T-cell (primary cell): Measurements from ENCODE around the gene SSH3. TPM values are rescaled to one million over a fixed set of nuclear protein-coding genes. Genes with fewer than 3 reads are reported as not detected.

ENCODE experiments used
- ATAC-seq, 4 experiments: fragments of 200-7000 bp in 3 of 4; fragments of 150-1000 bp in 1 of 4; cut with Tn5 transposase; replicated peaks in 1 of 4; 1 replicate in 3 of 4; 2 replicates in 1 of 4; pipeline ENCODE4 v1.10.0; 2021; ENCODE audit warnings: moderate library complexity in 3 of 4, mild to moderate bottlenecking in 2 of 4, moderate number of reproducible peaks in 1 of 4
- CTCF ChIA-PET, 2 donors: fragments of 300-600 bp; sonication (Branson Sonifier 250); formaldehyde crosslinking; loops; one replicate each; lab custom pipeline; 2022; ENCODE audit warnings: antibody characterized with exemption in 2 of 2; lab: Charles Lee
- POLR2A ChIA-PET, 2 donors: fragments of 300-600 bp; sonication (Branson Sonifier 250); formaldehyde crosslinking; loops; one replicate each; lab custom pipeline; 2022; ENCODE audit warnings: antibody characterized with exemption in 2 of 2; lab: Charles Lee
- DNase-seq, 35 experiments: peaks; one replicate each; pipeline versions ENCODE4 v3.0.0 to v3.0.0-alpha.2; 2013 to 2023
- H3K27ac ChIP-seq: one replicate; pipeline ENCODE4 v1.5.1; 2013; ENCODE audit warnings: low read length
- H3K27me3 ChIP-seq, 2 experiments: replicated peaks in 1 of 2; 1 replicate in 1 of 2; 2 replicates in 1 of 2; pipeline versions ENCODE4 v1.6.1 to v1.7.0; 2013; ENCODE audit warnings: low read length in 1 of 2, mixed read lengths in 1 of 2; ENCODE audit not compliant: control insufficient read depth in 2 of 2, insufficient read depth in 2 of 2; ENCODE audit errors: extremely low read depth in 1 of 2
- H3K36me3 ChIP-seq, 2 donors: 1 replicate in 1 of 2; 2 replicates in 1 of 2; pipeline versions ENCODE4 v1.6.1 to v1.7.0; 2013; ENCODE audit warnings: low read length in 1 of 2; ENCODE audit not compliant: control insufficient read depth in 2 of 2, insufficient read depth in 1 of 2; ENCODE audit errors: extremely low read depth in 1 of 2
- H3K4me1 ChIP-seq, 2 experiments: 1 replicate in 1 of 2; 2 replicates in 1 of 2; pipeline versions ENCODE4 v1.6.1 to v1.7.0; 2013; ENCODE audit warnings: low read length in 2 of 2, mixed read lengths in 1 of 2; ENCODE audit not compliant: insufficient read depth in 2 of 2, control insufficient read depth in 1 of 2; ENCODE audit errors: extremely low read depth in 1 of 2
- H3K4me3 ChIP-seq, 2 donors: 1 replicate in 1 of 2; 2 replicates in 1 of 2; pipeline versions ENCODE4 v1.5.1 to v1.7.0; 2013; ENCODE audit warnings: mild to moderate bottlenecking in 2 of 2, low read length in 1 of 2, moderate library complexity in 1 of 2; ENCODE audit not compliant: control insufficient read depth in 1 of 2; ENCODE audit errors: extremely low read depth in 1 of 2
- H3K9me3 ChIP-seq: 2 replicates; pipeline ENCODE4 v1.7.0; 2013
- H3K27ac Mint-ChIP-seq, 2 donors: one replicate each; pipeline ENCODE4 v1.8.0; 2020 to 2021; ENCODE audit warnings: mild to moderate bottlenecking in 2 of 2, mixed read lengths in 2 of 2
- H3K27me3 Mint-ChIP-seq, 2 donors: one replicate each; pipeline ENCODE4 v1.8.0; 2021 to 2022; ENCODE audit warnings: mixed read lengths in 2 of 2
- H3K36me3 Mint-ChIP-seq: one replicate; pipeline ENCODE4 v1.8.0; 2021; ENCODE audit warnings: mixed read lengths
- H3K4me1 Mint-ChIP-seq, 3 donors: one replicate each; pipeline ENCODE4 v1.8.0; 2020 to 2022; ENCODE audit warnings: mixed read lengths in 3 of 3, mild to moderate bottlenecking in 1 of 3
- H3K4me3 Mint-ChIP-seq, 3 donors: one replicate each; pipeline ENCODE4 v1.8.0; 2020 to 2022; ENCODE audit warnings: mild to moderate bottlenecking in 3 of 3, mixed read lengths in 3 of 3, moderate library complexity in 3 of 3
- H3K9me3 Mint-ChIP-seq, 3 donors: one replicate each; pipeline ENCODE4 v1.8.0; 2020 to 2022; ENCODE audit warnings: mixed read lengths in 3 of 3
- WGBS: methylation state at CpG from one replicate; pipeline ENCODE4 v1.1.5; 2013; ENCODE audit warnings: missing lambda C conversion rate; ENCODE audit not compliant: insufficient coverage; 5-methylcytosine and 5-hydroxymethylcytosine counted together
- total RNA-seq, 35 experiments: library from RNA in 6 of 35; stranded (reverse) in 6 of 35; fragments of 120-200 nt in 1 of 35; gene quantifications; one replicate each; pipeline versions ENCODE4 v1.2.1 to v1.2.4 and lab custom pipeline; 2013 to 2026

SSH3 gene
- total RNA-seq, 5 donors from 2014 or later (not counting 1 experiment from before 2014, with no cell fraction given): 11.5 to 30.9 (median 26.7) TPM

DNA sequence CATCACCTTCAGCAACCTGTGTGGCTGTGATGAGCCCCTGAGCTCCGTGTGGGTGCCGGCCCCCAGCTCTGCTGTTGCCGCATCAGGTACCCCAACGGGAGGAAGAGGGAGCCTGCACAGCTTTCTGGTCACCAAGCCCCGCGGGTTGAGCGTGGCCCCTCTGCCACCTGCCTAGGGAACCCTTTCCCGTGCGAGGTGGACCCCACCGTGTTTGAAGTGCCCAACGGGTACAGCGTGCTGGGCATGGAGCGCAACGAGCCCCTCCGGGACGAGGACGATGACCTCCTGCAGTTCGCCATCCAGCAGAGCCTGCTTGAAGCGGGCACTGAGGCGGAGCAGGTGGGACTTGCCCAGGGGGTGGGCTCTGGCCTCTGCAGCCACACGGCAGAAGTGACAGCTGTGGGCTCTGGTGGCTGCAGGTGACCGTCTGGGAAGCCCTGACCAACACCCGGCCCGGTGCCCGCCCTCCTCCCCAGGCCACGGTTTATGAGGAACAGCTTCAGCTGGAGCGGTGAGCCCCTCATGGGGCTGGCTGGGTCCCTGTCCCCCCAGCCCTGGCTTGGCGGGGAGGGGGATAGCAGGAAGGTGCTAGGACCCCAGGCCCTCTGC is 1.9 kb upstream of the SSH3 start:
- Mint-ChIP-seq H3K27ac (no peak overlapping the region), H3K4me1 (peaks cover 13 to 38% (median 35%) of the 10 kb centered on the region in 3 donors)
- POLR2A ChIA-PET: interaction anchor here in 1 of 2 donors (0.5 kb wide), 1 partner anchor 67 kb away, joined by 5 read pairs; no protein-coding TSS in a partner anchor

GRCh38 chr11:67301951-67302516 is 1.3 kb upstream of the SSH3 start:
- H3K36me3 Mint-ChIP-seq: peaks cover 18% of the 10 kb centered on the region
- H3K4me1 Mint-ChIP-seq: peaks cover 9 to 34% (median 31%) of the 10 kb centered on the region in 3 donors
- 94% methylated on average over 6 of the region's 15 CpGs for WGBS
- Histone ChIP-seq H3K36me3 (peaks cover 22 to 42% of the 10 kb centered on the region in 2 donors), H3K4me3 (no peak overlapping the region), H3K4me1 (peaks cover 0 to 31% of the 10 kb centered on the region in 2 experiments), H3K27me3 (no peaks in the 10 kb centered on the region), H3K27ac (no peak overlapping the region), H3K9me3 (no peaks in the 10 kb centered on the region)
- POLR2A ChIA-PET: no interaction called here
- DNase-seq: peak in 1 of 35 experiments; percentile 2
- peaks cover 0 to 1% (median under 1%) of the 10 kb centered on the region in 3 donors for H3K9me3 Mint-ChIP-seq
- H3K27me3 Mint-ChIP-seq: no peaks in the 10 kb centered on the region
- ATAC-seq: no peak
- CTCF ChIA-PET: no interaction called here
- H3K27ac Mint-ChIP-seq: peak overlapping the region; percentile 39 to 55
- H3K4me3 Mint-ChIP-seq: peak overlapping the region; percentile 58 to 62 (median 61)

More for the DNA sequence above, 1.9 kb upstream of the SSH3 start:
- WGBS: 95% methylated on average over 27 of the region's 28 CpGs
- no peak overlapping the region for H3K27ac ChIP-seq
- H3K4me3 ChIP-seq: no peak overlapping the region
- CTCF ChIA-PET: no interaction called here
- peaks cover 0 to 4% (median 4%) of the 10 kb centered on the region in 3 donors for H3K9me3 Mint-ChIP-seq
- H3K4me3 Mint-ChIP-seq: no peak overlapping the region
- DNase-seq: peak in 1 of 35 experiments; percentile 2
- no peaks in the 10 kb centered on the region for H3K27me3 Mint-ChIP-seq
- peaks cover 24% of the 10 kb centered on the region for H3K36me3 Mint-ChIP-seq
- ATAC-seq: no peak
- H3K9me3 ChIP-seq: no peaks in the 10 kb centered on the region
- H3K4me1 ChIP-seq: peaks cover 0 to 31% of the 10 kb centered on the region in 2 experiments
- peaks cover 22 to 48% of the 10 kb centered on the region in 2 donors for H3K36me3 ChIP-seq
- H3K27me3 ChIP-seq: no peaks in the 10 kb centered on the region

GRCh38 chr11:67302571-67303131 is 679 bp upstream of the SSH3 start:
- peak overlapping the region; percentile 48 to 61 for H3K4me3 ChIP-seq
- H3K4me1 Mint-ChIP-seq: peaks cover 6 to 33% (median 30%) of the 10 kb centered on the region in 3 donors
- H3K27me3 Mint-ChIP-seq: no peaks in the 10 kb centered on the region
- H3K27ac ChIP-seq: peak overlapping the region; percentile 28
- H3K27me3 ChIP-seq: no peaks in the 10 kb centered on the region
- WGBS: 53% methylated on average over 17 of the region's 23 CpGs
- no peaks in the 10 kb centered on the region for H3K9me3 ChIP-seq
- DNase-seq (peak in 2 of 35 experiments; percentile 28 to 44), ATAC-seq (peak in 3 of 4 experiments; percentile 12 to 32 (median 24))
- peaks cover 22 to 43% of the 10 kb centered on the region in 2 donors for H3K36me3 ChIP-seq
- no peaks in the 10 kb centered on the region for H3K9me3 Mint-ChIP-seq
- H3K27ac Mint-ChIP-seq: peak overlapping the region; percentile 39 to 55
- ChIA-PET POLR2A (interaction anchor here in 1 of 2 donors (0.8 to 1.1 kb wide), 3 partner anchors 11 to 19 kb away, joined by 3 to 4 read pairs (median 3); no protein-coding TSS in a partner anchor), CTCF (interaction anchor here in 1 of 2 donors (1.1 kb wide), 1 partner anchor 48 kb away, joined by 3 read pairs; no protein-coding TSS in a partner anchor)
- H3K4me1 ChIP-seq: peaks cover 0 to 31% of the 10 kb centered on the region in 2 experiments
- H3K4me3 Mint-ChIP-seq: peak overlapping the region; percentile 58 to 62 (median 61)
- H3K36me3 Mint-ChIP-seq: peaks cover 17% of the 10 kb centered on the region

- H3K27me3 ChIP-seq: no peaks in the 10 kb centered on the region
- peak overlapping the region; percentile 48 to 61 for H3K4me3 ChIP-seq
- Mint-ChIP-seq H3K9me3 (no peaks in the 10 kb centered on the region), H3K36me3 (peaks cover 9% of the 10 kb centered on the region), H3K27ac (peak overlapping the region in 1 of 2 donors; percentile 80), H3K4me1 (peaks cover 6 to 21% (median 20%) of the 10 kb centered on the region in 3 donors), H3K27me3 (no peaks in the 10 kb centered on the region), H3K4me3 (peak overlapping the region; percentile 61 to 73 (median 67))
- ATAC-seq: peak; percentile 37 to 55 (median 48)
- 7% methylated on average over 29 of the region's 43 CpGs for WGBS
- POLR2A ChIA-PET: no interaction called here
- no peak overlapping the region for H3K27ac ChIP-seq
- H3K36me3 ChIP-seq: peaks cover 22 to 37% of the 10 kb centered on the region in 2 donors
- DNase-seq: peak in 5 of 35 experiments; percentile 26 to 53 (median 34)
- CTCF ChIA-PET: interaction anchor here in 1 of 2 donors (1.1 kb wide), 1 partner anchor 47 kb away, joined by 3 read pairs; no protein-coding TSS in a partner anchor
- no peaks in the 10 kb centered on the region for H3K9me3 ChIP-seq
- peaks cover 0 to 31% of the 10 kb centered on the region in 2 experiments for H3K4me1 ChIP-seq
Measured at GRCh38 chr11:67303835-67304411, 593 bp downstream of the SSH3 start.

DNA sequence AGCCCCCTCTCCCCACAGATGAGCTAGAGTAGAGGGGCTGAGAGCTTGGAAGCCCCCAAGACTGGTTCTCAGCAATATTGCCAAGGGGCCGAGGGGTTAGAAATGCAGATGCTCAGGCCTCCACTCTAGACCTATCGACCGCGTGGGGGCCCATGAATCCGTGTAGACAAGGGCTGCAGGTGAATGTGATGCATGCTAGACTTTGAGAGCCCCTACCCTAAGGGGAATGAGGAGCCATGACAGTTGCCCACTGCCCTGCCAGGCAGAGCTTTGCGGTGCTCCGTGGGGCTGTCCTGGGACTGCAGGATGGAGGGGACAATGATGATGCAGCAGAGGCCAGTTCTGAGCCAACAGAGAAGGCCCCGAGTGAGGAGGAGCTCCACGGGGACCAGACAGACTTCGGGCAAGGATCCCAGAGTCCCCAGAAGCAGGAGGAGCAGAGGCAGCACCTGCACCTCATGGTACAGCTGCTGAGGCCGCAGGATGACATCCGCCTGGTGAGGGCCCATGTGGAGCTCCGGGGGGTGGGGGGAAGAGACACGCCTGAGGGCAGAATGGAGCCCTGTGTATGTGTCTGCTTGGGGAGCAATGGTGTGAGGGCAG is 1.3 kb downstream of the SSH3 start:
- ChIA-PET CTCF (no interaction called here), POLR2A (no interaction called here)
- WGBS: 89% methylated on average over 13 of the region's 14 CpGs
- H3K36me3 Mint-ChIP-seq: peaks cover 9% of the 10 kb centered on the region
- peaks cover 0 to 26% of the 10 kb centered on the region in 2 experiments for H3K4me1 ChIP-seq
- DNase-seq: peak in 1 of 35 experiments; percentile 10
- H3K36me3 ChIP-seq: peaks cover 17 to 32% of the 10 kb centered on the region in 2 donors
- H3K4me3 Mint-ChIP-seq: peak overlapping the region; percentile 58 to 67 (median 61)
- no peaks in the 10 kb centered on the region for H3K27me3 Mint-ChIP-seq
- peaks cover 6 to 21% (median 18%) of the 10 kb centered on the region in 3 donors for H3K4me1 Mint-ChIP-seq
- H3K27me3 ChIP-seq: no peaks in the 10 kb centered on the region
- no peak overlapping the region for H3K27ac ChIP-seq
- H3K27ac Mint-ChIP-seq: peak overlapping the region; percentile 66 to 80
- no peaks in the 10 kb centered on the region for H3K9me3 ChIP-seq
- H3K9me3 Mint-ChIP-seq: no peaks in the 10 kb centered on the region
- H3K4me3 ChIP-seq: peak overlapping the region in 1 of 2 donors; percentile 61
- no peak for ATAC-seq
